ENCODE measurements around the gene BEGAIN.

BEGAIN gene

DNA sequence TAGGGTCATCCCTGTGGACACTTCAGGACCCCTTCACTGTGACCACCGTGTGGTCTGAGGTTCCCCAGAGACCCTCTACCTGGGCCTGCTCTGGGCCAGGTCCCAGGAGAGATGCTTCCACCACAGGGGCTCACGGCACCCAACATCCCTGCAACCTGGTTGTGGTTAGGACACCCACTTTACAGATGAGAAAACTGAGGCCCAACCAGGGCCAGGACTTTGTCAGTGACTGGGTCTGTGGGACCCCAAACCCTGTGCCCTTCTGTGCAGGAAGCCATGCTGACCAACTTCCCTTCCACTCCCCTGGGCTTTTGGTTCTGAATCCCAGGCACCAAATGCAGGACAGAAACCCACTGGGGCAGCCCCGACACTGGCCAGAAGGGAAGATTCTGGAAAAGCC is 21.6 kb downstream of the BEGAIN start:
- TF ChIP-seq, protein P1, sequence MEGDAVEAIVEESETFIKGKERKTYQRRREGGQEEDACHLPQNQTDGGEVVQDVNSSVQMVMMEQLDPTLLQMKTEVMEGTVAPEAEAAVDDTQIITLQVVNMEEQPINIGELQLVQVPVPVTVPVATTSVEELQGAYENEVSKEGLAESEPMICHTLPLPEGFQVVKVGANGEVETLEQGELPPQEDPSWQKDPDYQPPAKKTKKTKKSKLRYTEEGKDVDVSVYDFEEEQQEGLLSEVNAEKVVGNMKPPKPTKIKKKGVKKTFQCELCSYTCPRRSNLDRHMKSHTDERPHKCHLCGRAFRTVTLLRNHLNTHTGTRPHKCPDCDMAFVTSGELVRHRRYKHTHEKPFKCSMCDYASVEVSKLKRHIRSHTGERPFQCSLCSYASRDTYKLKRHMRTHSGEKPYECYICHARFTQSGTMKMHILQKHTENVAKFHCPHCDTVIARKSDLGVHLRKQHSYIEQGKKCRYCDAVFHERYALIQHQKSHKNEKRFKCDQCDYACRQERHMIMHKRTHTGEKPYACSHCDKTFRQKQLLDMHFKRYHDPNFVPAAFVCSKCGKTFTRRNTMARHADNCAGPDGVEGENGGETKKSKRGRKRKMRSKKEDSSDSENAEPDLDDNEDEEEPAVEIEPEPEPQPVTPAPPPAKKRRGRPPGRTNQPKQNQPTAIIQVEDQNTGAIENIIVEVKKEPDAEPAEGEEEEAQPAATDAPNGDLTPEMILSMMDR (IDR thresholded peaks at IDR 0.05; ENCODE audit: extremely low read depth, missing control alignments) = no peak
- DNase-seq (ENCODE audit: low spot score) = no peak

DNA sequence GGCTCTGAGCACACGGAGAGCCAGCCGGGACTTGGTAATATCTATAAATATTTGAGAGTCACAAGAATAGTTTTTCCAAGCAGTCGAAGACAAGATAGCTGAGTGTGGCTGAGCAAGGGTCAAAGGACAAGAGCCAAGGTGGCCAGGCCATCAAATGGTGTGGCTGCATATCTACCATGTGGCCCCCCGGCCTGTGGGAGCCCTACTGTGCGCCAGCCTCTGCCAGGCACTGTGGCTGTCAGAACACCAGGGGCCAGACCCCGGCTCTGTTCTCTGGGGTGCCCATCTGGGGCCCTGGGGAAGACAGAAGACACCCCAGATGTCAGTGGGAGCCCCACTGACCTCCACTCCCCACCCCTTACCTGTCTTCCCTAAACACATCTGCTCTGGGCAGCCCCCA is 22.7 kb downstream of the BEGAIN start:
- no peak for DNase-seq (ENCODE audit: low spot score)
- TF ChIP-seq, protein P1 (IDR thresholded peaks at IDR 0.05; ENCODE audit: extremely low read depth, missing control alignments) = no peak

DNA sequence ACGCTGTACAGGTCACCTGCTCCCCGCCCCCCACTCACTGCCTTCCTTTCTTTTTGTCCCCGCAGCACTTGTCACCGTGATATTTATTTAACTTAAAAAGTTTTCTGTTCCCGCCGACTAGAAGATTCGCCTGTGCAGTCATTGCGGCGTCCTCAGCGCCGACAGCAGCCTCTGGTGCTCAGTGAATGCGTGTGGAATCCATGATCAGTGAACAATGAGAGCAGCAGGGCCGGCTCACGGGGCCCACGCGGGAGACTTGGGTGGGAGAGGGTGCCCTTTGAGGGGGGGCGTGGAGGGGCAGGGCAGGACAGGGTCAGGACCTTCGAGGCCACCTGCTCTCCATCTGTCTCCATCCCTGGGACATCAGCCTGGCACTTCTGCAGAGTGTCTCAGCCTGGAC is 24.5 kb downstream of the BEGAIN start:
- TF ChIP-seq, protein P1 (IDR thresholded peaks at IDR 0.05; ENCODE audit: extremely low read depth, missing control alignments) = no peak
- DNase-seq (ENCODE audit: low spot score) = no peak

DNA sequence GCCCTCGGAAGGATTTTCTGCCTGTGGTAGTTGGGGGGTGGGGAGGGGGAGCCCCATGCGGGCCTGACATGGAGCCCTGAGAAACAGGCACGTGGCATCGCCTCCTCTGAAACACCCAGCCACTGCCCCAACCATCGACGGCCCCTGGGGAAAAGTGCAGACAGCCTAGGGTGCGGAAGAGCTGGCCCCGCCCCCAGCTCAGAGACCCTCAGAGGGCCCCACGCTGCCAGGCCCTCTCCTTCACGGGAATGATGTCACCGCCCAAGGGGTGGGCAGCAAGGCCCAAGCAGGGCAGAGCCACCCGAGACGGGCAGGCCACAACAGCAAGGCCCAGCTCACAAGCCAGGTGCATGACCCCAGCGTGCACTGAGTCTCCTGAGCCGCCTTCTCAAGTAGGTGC is 26.2 kb downstream of the BEGAIN start:
- TF ChIP-seq, protein P1 (IDR thresholded peaks at IDR 0.05; ENCODE audit: extremely low read depth, missing control alignments) = no peak
- no peak for DNase-seq (ENCODE audit: low spot score)

DNA sequence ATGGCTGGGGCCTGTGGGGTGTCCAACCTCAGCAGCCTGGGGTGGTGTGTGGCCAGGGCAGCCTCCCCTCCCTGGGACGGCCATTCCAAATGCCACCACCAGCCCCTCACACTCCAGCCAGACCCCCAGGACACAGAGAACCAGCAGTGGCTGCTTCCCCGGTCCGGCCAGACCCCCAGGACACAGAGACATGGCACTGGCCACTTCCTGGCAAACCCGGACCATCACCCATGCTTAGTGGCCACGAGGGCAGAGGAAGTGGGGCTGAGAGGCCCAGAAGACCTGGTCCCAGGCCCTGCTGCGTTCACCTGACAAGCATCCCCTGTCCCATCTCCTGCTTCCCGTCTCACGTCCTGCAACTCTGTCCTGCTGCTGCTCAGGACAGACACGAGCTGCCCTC is 26.7 kb downstream of the BEGAIN start:
- no peak for DNase-seq (ENCODE audit: low spot score)
- TF ChIP-seq, protein P1 (IDR thresholded peaks at IDR 0.05; ENCODE audit: extremely low read depth, missing control alignments) = no peak

DNA sequence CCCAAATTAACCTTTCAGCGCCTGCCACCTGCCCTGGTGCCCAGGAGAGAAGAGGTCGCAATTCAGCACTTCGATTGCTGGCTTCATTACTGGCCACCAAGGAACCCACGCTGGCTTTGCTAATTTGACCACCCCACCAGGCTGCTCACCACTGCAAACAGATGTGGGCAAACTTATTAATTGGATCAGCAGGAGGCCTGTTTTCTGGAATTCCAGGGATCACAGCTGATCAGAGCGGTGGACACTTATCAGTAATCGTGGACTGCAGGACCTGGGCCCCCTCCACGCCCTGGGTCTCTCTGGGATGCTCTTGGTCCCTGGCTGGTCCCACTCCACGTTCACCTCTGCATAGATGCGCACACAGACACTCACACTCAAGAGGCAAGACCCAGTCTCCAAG is 27.8 kb downstream of the BEGAIN start:
- TF ChIP-seq, protein P1 (IDR thresholded peaks at IDR 0.05; ENCODE audit: extremely low read depth, missing control alignments) = no peak
- no peak for DNase-seq (ENCODE audit: low spot score)

DNA sequence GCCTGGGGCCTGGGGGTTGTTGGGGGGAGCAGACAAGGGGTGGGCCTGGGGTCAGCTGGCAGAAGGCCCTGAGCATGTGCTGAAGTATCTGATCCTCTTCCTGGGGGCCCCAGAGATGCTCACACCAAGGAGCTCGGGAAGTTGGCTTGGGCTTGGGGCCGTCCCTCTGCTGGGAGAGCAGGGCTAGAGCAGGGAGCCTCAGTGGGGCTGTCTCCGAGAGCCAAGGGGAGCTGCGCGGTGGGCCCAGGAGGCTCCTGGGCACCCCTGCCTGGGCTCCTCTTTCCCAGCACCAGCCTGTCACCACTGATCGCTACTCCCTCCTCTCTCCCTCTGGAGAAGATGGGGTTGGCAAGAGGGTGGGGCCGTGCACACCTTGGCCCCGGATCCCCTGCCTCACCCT is 28.3 kb downstream of the BEGAIN start:
- TF ChIP-seq, protein P1 (IDR thresholded peaks at IDR 0.05; ENCODE audit: extremely low read depth, missing control alignments) = no peak

More for the DNA sequence above, 28.3 kb downstream of the BEGAIN start:
- no peak for DNase-seq (ENCODE audit: low spot score)
